ENCODE data around the gene PPM1L. TPM values are rescaled to one million over a fixed set of nuclear protein-coding genes. Genes with fewer than 3 reads are reported as not detected.

PPM1L gene
- polyA plus RNA-seq, 3 donors, result 6.9 to 7.8 (median 7.7) TPM

GRCh38 chr3:161051856-161052255, 295.8 kb downstream of the PPM1L start:
- DNase-seq (ENCODE audit: extremely low read depth in 1 of 11, low read depth in 9 of 11, low spot score in 4 of 11), result no peak

GRCh38 chr3:161054860-161055604, 299.0 kb downstream of the PPM1L start:
- DNase-seq (ENCODE audit: extremely low read depth in 1 of 11, low read depth in 9 of 11, low spot score in 4 of 11), result no peak

GRCh38 chr3:161064413-161064812, 308.4 kb downstream of the PPM1L start:
- DNase-seq (ENCODE audit: extremely low read depth in 1 of 11, low read depth in 9 of 11, low spot score in 4 of 11), result no peak

GRCh38 chr3:161066930-161067329, 310.9 kb downstream of the PPM1L start:
- no peak for DNase-seq (ENCODE audit: extremely low read depth in 1 of 11, low read depth in 9 of 11, low spot score in 4 of 11)

- no peak for DNase-seq (ENCODE audit: extremely low read depth in 1 of 11, low read depth in 9 of 11, low spot score in 4 of 11)
Measured at GRCh38 chr3:161067335-161067734, 311.3 kb downstream of the PPM1L start.

GRCh38 chr3:161069511-161070251, 313.6 kb downstream of the PPM1L start:
- DNase-seq (ENCODE audit: extremely low read depth in 1 of 11, low read depth in 9 of 11, low spot score in 4 of 11), result no peak

- no peak for DNase-seq (ENCODE audit: extremely low read depth in 1 of 11, low read depth in 9 of 11, low spot score in 4 of 11)
Measured at GRCh38 chr3:161070252-161070930, 314.4 kb downstream of the PPM1L start.

GRCh38 chr3:161070980-161071663, 315.1 kb downstream of the PPM1L start:
- DNase-seq (ENCODE audit: extremely low read depth in 1 of 11, low read depth in 9 of 11, low spot score in 4 of 11), result no peak

GRCh38 chr3:161072211-161072621, 316.2 kb downstream of the PPM1L start:
- no peak for DNase-seq (ENCODE audit: extremely low read depth in 1 of 11, low read depth in 9 of 11, low spot score in 4 of 11)

GRCh38 chr3:161072751-161073150, 316.7 kb downstream of the PPM1L start:
- DNase-seq (ENCODE audit: extremely low read depth in 1 of 11, low read depth in 9 of 11, low spot score in 4 of 11), result no peak

GRCh38 chr3:161073181-161073580, 317.1 kb downstream of the PPM1L start:
- no peak for DNase-seq (ENCODE audit: extremely low read depth in 1 of 11, low read depth in 9 of 11, low spot score in 4 of 11)

GRCh38 chr3:161081633-161082032, 325.6 kb downstream of the PPM1L start:
- no peak for DNase-seq (ENCODE audit: extremely low read depth in 1 of 11, low read depth in 9 of 11, low spot score in 4 of 11)

GRCh38 chr3:161082063-161082462, 326.0 kb downstream of the PPM1L start:
- no peak for DNase-seq (ENCODE audit: extremely low read depth in 1 of 11, low read depth in 9 of 11, low spot score in 4 of 11)

- DNase-seq (ENCODE audit: extremely low read depth in 1 of 11, low read depth in 9 of 11, low spot score in 4 of 11), result no peak
Measured at GRCh38 chr3:161083131-161083530, 327.1 kb downstream of the PPM1L start.

- no peak for DNase-seq (ENCODE audit: extremely low read depth in 1 of 11, low read depth in 9 of 11, low spot score in 4 of 11)
Measured at GRCh38 chr3:161084277-161084676, 328.2 kb downstream of the PPM1L start.

GRCh38 chr3:161093895-161094294, 337.9 kb downstream of the PPM1L start:
- no peak for DNase-seq (ENCODE audit: extremely low read depth in 1 of 11, low read depth in 9 of 11, low spot score in 4 of 11)

GRCh38 chr3:161096771-161097367, 340.8 kb downstream of the PPM1L start:
- no peak for DNase-seq (ENCODE audit: extremely low read depth in 1 of 11, low read depth in 9 of 11, low spot score in 4 of 11)

- DNase-seq (ENCODE audit: extremely low read depth in 1 of 11, low read depth in 9 of 11, low spot score in 4 of 11), result no peak
Measured at GRCh38 chr3:161100994-161101393, 345.0 kb downstream of the PPM1L start.

GRCh38 chr3:161101609-161102008, 345.6 kb downstream of the PPM1L start:
- DNase-seq (ENCODE audit: extremely low read depth in 1 of 11, low read depth in 9 of 11, low spot score in 4 of 11), result no peak
